Urothelium cell line (cell line): ENCODE results near the gene NRG3.

Experiments used
- DNase-seq: peaks from one replicate; pipeline ENCODE4 v3.0.0; 2011; ENCODE audit warnings: low spot score, mixed read lengths
- FAIRE-seq: peaks from 2 replicates; lab custom pipeline; 2011; peaks lifted over from hg19 to GRCh38; lab: Jason Lieb, UNC

NRG3 gene

DNA sequence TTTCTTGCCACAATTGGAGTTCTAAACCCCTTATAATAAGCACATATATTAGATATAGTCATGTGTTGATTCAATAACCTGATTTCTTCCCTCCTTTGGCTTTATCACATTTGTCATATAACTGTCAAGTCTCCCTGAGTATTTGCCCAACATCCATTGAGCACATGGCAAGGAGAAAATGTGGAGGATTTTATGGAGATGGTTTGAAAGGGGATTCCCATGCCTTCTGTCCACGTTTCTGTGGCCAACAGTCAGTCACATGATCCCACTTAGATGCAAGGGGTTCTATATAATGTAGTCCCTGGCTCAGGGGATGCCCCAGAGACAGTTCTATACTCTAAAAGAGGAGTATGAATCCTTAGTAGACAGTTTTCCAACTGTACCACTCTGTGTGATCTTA lies 577.7 kb downstream of the NRG3 start:
- FAIRE-seq (no peak), DNase-seq (no peak)

DNA sequence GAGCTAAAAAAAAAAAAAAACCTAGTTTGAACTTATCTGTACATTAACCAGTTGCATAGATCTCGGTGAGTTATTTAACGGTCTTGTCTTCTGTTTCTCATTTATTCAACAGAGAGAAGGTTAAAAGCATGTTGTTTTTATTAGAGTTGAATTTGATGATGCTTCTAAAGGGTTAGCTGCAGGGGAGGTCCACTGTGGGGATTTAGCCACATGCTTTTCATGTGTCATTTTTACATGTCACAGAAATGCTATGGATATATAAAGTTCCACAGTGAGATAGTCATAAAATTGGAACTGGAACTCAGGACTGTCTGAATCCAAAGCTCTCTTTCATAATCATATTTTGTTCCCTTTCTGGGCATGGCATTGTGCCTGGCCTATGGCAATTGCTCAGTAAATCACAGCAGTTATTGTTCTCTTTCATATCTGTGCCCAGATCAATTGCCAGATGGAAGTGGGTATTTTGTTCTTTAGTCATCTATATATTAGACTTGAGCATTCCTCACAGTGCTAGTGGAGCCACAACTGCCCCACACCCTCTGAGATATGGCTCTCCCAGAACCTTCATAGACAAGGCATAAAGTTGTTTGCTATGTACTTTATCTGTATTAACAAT lies 578.8 kb downstream of the NRG3 start:
- no peak for FAIRE-seq
- DNase-seq, result no peak

DNA sequence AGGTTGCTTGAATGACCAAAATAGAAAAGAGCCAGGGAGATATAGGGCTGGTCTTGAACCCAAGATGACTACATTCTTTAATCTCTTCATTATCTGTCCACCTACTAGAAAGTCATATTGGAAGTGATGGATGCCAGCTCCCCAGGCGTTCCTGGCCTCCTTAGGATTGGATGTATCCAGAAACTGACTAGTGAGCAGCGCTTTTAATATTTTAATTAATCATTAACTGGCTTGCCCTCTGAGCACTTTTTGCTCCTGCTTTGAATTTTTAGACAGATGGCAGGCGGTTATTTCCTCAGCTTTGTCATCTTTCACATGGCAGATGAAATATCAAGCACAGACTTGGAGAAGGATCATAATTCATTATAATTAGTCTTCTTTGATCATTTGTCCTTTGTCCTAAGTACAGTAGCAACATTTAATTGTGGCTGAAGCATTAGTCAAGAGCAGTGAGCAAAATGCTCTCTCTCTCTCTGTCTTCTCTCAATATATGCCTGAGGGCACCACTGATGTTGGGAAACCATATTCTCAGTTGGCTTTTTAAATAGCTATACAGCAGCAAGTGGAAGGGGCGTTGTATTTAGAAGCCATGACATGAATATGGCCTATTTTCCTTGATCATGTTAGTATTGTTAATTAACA lies 588.0 kb downstream of the NRG3 start:
- no peak for FAIRE-seq
- DNase-seq, result no peak

DNA sequence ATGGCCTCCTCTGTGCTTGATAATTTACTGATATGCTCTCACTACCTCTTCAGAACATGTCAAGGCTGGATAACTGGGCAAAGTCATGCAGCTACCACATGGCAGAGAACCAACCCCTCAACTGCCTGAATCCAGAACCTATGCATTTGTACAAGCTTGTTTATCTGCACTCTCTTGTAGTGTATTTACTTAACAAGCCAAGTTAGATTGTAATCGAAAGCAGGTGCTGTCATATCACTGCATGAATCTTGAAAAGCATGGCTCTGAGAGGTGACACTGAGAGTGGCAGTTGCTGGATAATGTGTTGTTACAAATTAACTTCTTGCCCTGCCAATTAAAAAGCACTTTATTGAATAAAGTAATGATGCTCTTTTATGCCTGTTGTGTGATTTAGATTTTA lies 588.6 kb downstream of the NRG3 start:
- DNase-seq, result no peak
- no peak for FAIRE-seq

DNA sequence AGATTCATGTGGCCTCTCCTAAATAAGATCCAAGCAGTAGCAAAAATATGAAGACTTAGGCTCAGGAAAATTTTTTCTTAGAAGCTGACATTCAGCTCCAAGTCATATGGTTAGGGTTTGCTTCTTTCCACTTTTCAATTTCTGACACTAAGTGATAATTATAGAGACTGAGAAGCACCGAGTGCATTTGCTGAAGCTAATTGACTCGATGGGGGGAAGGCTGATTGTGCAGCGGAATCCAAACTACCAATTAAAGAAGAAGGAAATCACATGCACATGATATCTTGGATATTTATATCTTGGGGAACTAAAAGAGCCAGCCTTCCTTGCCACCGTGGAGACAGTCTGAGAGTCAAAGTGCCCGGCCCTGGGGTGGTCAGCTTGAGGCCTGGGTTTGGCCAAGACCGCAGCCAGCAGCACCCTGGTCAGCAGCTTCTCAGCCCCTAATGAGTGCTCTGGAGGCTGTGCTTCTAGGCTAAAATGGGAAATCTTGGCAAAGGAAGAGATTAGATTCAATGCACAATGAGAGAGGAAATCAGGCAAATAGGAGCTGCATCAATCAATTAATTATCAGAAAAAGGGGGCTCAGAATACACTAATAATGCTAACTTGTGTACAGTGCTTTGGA lies 589.3 kb downstream of the NRG3 start:
- no peak for FAIRE-seq
- DNase-seq, result no peak

DNA sequence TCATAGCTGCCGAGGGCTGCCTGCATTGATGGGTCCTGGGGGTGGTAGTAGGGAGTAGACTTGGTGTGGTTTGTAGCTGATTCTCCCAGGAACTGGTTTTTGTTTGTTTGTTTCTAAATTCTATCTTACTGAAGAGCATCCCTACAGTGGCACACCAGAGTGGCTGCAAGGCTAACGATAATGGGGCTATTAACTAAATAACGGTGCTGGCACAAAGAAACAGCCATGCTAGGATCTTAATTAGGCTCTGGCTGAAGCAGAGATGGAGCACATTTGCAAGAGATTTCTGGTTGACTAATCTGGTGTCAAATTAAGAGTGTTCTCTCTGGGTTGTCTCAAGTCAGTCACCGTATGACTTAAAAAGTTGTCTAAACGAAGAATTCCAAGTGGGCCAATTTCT lies 590.0 kb downstream of the NRG3 start:
- DNase-seq (no peak), FAIRE-seq (no peak)

DNA sequence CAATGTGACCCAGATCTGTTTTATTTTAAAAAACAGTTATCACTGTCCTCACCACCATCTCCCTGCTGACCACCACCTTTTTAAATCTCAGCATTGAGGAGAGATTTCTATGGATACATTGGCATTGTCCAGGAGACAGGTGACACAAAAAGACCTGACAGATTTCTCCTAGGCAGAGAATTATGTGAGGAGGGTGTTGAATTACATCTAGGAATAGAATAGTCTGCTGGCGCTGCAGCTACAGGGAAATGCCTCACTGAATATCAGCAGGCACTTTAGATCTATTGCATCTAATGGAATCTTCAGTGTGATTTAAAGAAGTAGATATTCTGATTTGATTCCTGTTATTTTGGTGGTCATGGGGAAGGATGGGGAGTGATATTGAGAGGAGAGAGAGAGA lies 593.5 kb downstream of the NRG3 start:
- DNase-seq (no peak), FAIRE-seq (no peak)

DNA sequence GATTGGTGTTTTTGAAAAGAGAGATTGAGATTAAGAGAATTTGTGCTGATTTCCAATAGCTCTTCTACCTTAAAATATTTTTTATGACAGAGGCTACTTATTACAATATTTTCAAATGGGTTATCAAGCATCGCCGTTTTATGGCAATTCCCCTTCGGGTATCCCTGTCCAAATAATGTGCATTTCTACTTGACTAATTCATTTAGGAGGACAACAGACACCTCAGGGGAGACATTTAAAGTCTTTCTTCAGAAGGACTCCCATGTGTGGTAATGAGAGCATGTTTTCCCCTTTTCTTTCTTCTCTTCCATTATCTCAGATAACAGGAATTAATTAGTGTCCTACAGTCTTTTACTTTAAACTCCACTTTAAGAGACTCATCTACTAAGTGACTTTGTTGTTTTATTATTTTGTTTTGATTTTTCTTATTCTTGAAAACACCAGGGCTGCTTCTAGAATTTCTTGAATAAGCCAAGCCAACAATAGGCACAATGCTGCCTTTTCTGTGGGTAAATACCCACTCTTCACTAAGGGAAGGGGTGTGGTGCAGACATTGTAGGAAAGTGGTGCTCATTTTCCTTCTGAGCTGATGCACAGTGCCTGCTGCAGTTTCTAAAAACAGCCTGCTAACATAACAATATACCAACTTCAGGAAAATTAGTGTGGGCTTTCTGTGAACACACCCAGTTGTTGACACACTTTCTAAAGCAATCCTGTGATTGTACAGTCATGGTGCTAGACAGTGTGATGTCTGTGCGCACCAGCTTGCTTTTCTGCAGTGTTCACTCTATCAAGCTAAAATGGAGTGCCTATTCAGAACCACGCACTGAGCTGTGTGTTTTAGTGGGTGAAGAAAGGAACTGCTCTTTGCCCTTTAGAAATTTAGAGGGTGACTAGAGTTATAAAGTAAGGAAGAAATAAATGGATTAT lies 597.7 kb downstream of the NRG3 start:
- DNase-seq, result no peak
- FAIRE-seq, result no peak

DNA sequence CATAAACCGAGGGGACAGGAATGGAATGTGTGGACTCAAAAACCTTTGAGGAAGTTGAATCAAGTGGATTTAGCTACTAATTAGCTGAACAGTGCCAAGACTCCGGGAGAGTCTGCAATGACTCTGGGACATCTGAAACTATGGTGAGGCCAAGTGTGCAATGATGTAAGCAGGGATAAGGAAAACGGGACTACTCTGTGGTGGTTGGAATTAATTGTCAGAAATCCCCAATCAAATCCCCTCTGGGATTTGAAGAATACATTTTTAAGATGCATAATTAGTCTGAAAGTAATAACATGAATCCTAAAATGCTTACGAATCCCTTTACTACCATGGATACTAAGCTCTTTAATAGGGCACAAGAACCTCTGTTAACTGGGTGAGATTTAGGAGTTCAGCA lies 602.8 kb downstream of the NRG3 start:
- FAIRE-seq (no peak), DNase-seq (no peak)

DNA sequence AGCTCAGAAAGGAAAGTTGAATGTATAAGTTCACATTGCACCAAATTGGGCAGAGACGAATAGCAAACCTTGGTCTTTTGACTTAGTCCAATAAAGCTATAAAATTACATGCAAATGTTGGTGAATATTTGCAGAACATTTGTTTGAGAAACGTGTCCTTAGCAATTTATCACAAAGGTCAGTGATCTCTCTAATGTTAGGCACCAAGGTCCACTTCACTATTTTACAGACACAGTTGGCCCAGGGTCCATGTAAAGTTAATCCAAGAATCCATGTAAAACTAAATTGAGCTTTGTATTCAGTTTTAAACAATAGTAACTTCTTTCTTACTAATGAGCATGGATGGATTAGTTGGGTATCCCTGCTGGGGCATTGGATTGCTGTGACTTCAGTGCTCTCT lies 617.7 kb downstream of the NRG3 start:
- DNase-seq (no peak), FAIRE-seq (no peak)

DNA sequence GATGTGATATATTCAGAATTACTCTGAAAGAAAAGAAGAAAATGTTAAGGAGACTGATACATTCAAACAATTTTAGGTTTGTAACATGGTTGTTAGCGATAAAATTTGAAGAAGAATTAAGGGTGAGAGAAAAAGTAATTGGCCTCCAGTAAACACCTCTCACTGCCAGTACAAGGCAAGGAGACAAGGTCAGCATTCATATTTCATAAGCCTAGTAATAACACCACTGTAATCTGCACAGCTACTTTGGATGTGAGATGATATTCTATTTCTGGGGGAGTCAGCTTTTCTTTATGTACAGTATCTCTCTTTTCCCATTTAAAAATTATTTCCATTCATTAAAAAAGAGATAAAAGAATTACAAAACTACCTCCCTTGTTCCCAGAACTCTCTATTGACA lies 621.1 kb downstream of the NRG3 start:
- DNase-seq (no peak), FAIRE-seq (no peak)

DNA sequence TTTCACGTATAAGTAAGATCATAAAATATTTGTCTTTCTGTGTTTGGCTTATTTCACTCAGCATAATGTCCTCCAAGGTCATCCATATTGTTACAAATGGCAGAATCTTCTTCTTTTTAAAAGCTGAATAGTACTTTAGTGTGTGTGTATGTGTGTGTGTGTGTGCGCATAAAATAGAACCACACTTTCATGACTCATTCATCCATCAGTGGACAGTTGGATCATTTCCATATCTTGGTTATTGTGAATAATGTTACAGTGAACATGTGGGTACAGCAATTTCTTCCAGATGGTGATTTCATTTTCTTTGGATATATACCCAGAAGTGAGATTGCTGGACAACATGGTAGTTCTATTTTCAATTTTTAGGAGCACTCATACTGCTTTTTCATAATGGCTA lies 622.4 kb downstream of the NRG3 start:
- FAIRE-seq, result no peak
- no peak for DNase-seq

DNA sequence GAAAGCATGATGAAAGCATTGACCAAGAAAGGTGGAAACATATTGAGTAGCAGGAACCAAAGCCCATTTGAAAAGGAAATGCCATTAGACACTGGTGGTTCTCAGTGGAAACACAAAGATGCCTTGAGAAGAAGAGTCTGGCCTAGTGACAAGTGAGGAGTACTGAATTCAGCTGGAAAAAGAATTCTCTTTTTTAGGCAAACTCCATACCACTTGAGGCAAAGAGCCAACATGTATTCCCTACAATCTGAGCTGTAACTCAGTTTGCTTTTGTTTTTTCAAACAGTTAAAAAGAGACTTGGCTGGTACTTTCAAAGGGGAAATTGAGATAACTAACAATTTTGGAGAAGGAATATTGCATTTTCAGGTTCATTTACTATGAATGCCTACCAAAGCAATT lies 624.0 kb downstream of the NRG3 start:
- DNase-seq (no peak), FAIRE-seq (no peak)

DNA sequence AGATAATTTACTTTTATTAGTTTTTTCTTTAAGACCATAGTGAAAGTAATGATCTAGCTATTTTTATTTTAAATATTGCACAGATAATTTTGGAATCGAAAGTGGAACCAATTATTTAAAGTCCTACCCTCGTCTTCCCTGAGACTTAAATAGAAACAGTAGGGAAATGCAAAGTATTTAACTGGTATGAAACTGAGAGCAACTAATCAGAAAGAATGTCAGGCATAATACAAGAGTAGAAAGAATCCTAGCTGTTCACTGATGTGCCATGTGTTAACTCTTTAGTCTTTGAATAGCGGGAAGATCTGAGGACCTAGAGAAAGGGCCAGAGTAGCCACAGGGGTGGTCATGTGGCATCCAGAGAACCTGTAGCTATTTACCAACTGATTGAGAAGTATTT lies 630.0 kb downstream of the NRG3 start:
- DNase-seq, result no peak
- FAIRE-seq, result no peak

DNA sequence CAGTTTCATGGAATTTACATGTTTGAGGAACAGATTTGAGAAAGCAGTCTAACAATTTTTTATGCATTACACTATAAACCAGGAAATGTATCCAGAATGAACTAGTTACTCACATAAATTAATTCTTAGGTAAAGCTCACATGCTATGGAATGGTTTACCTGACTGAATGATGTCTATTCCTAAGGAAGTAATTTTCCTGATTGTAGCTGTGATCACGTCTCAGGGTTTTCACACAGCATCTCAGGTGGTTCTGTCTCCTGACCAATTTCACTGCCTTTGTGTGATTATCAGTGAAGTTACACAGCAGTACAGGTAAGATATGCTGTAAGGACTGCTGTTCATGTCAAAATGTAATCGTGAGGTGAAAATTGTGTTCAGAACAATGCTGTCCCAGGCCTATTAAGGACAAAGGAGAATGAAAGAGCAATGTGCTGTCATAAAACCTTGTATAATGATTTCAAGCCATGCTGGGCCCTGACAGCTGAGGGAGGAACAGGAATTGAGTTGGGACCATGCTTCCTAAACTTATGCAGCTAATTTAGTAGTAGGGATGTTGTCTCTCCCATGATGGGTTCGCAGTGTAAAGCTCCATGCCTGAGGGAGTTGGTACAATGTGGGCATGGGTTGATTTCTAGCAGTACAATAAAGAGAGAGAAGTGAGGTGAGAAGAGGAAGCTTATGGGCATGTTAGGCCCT lies 631.8 kb downstream of the NRG3 start:
- FAIRE-seq (no peak), DNase-seq (no peak)

DNA sequence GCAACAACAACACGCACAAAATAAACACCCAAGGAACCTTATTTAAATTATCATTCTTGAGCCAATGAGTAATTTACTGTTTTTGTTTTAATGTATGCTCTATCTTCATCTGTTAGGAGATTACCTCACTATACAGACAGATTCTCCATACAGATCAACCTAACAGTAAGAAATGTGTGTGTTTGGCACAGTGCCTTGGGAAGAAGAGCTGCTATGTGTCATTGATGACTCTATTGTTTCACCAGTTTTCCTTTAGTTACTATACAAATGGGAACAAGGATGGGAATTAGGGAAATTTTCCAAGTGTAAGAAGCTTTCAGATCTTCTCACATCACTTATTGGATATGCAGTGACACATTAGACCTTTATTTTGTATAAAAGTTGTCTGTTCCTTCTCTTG lies 640.3 kb downstream of the NRG3 start:
- FAIRE-seq (no peak), DNase-seq (no peak)

DNA sequence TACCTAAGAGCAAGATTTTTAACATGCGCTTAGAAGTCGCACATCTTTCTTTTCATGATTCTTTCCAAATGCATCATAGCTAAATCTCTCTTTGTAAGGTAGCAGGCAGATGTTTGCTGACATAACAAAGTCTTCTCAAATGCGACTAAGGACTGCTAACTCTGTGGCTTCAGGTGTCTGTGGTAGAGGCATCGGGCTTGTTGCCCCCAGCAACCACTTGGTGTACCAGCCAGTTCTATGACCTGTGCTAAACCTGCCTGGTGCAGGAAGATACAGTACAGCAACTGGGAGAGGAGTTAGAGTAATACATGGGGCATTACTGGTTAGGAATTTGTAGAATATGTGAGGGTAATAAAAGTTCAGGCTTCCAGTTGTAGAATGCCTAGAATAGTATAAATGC lies 654.1 kb downstream of the NRG3 start:
- FAIRE-seq (no peak), DNase-seq (no peak)

DNA sequence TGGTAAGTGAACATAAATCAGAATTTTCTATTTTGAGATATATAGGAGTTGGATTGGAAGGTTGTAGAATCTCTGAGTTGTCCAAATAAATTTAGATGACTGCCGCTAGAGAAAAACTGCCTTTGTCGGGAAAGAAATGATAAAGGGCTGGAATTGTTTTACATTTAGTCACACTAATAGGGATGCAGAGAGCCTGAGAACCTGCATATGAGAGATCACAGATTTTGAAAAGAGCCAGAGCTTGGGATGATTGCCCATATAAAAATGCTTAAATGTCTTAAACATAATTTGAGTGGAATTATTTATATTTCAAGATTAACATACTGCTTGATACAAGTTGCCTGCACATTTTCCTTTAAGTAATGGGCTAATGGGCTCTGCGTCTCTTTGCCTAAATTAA lies 660.5 kb downstream of the NRG3 start:
- no peak for DNase-seq
- FAIRE-seq, result no peak

DNA sequence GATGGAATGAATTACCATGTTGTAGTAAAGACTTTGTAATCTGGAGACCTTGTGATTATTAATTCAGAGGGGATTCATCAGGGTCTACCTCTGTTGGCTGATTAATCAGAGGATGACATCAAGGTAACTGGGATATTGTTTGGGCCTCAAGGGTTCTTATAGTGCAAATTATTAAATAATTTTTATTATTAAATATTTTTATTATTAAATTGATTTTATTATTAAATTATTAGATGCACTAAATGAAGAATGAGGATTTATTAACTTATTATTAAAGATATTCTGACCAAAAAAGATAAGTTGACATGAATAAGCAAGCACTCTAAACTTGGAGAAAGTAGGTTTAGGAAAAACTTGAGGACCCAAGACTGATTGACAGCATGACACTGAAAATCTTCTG lies 661.7 kb downstream of the NRG3 start:
- FAIRE-seq, result no peak

DNA sequence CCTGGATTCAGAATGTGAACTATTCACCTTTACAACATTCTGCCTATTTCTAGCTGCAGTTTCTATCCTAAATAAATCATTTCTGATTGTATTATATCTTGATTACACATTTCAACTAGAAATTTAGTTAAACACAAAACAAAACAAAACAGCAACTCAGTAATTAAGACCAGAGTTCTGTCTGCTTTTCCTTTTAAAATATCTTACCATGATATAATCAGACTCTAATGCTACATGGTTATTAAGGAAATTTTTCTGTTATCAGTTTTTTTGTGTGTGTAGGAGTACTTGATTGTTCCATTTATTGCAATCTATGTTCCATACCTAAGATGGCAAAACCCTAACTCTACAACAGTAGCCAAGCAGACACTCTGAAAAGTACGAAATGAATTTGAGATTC lies 663.3 kb downstream of the NRG3 start:
- DNase-seq (no peak), FAIRE-seq (no peak)

More for the DNA sequence above, 661.7 kb downstream of the NRG3 start:
- DNase-seq, result no peak

DNA sequence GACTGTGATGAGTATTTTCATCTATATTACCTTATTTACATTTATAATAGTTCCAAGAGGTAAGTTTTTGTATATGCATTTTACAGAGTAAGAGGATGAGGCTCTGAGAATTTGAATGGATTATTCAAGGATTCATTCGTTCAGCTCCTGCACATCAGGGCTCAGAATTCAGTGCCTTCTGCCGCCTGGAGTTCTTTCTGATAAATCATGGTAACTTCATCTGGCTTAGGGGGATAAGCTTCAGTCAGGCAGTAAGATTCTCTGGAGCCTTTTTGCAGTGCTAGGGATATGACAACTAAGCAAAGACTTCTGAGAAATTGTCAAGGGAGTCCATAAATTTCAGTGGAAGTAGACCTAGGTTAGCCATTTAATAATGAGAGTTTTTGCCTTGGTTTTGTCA lies 668.6 kb downstream of the NRG3 start:
- DNase-seq (no peak), FAIRE-seq (no peak)
